ENCODE measurements around the gene DRC7.

Gene DRC7

GRCh38 chr16:57749101-57749692, 54.6 kb downstream of the DRC7 start:
- H3K4me3 ChIP-seq (ENCODE audit: control insufficient read depth, low read depth, low read length), result no peak overlapping the region
- DNase-seq (ENCODE audit: low read depth), result no peak

GRCh38 chr16:57749856-57750452, 55.3 kb downstream of the DRC7 start:
- DNase-seq (ENCODE audit: low read depth), result no peak
- no peak for TF ChIP-seq CTCF (conservative IDR thresholded peaks at IDR 0.05; ENCODE audit: control insufficient read depth, insufficient read depth, low read depth, low read length)
- H3K4me3 ChIP-seq (ENCODE audit: control insufficient read depth, low read depth, low read length), result no peak overlapping the region

More at GRCh38 chr16:57749101-57749692, 54.6 kb downstream of the DRC7 start:
- TF ChIP-seq CTCF (conservative IDR thresholded peaks at IDR 0.05; ENCODE audit: control insufficient read depth, insufficient read depth, low read depth, low read length), result no peak

- TF ChIP-seq CTCF (conservative IDR thresholded peaks at IDR 0.05; ENCODE audit: control insufficient read depth, insufficient read depth, low read depth, low read length), result no peak
- H3K4me3 ChIP-seq (ENCODE audit: control insufficient read depth, low read depth, low read length), result no peak overlapping the region
Measured at GRCh38 chr16:57750796-57751538, 56.4 kb downstream of the DRC7 start.

GRCh38 chr16:57751539-57752202, 57.1 kb downstream of the DRC7 start:
- no peak overlapping the region for H3K4me3 ChIP-seq (ENCODE audit: control insufficient read depth, low read depth, low read length)
- no peak for DNase-seq (ENCODE audit: low read depth)
- no peak for TF ChIP-seq CTCF (conservative IDR thresholded peaks at IDR 0.05; ENCODE audit: control insufficient read depth, insufficient read depth, low read depth, low read length)

More at GRCh38 chr16:57750796-57751538, 56.4 kb downstream of the DRC7 start:
- no peak for DNase-seq (ENCODE audit: low read depth)

GRCh38 chr16:57752203-57752580, 57.6 kb downstream of the DRC7 start:
- DNase-seq (ENCODE audit: low read depth), result no peak
- no peak overlapping the region for H3K4me3 ChIP-seq (ENCODE audit: control insufficient read depth, low read depth, low read length)
- TF ChIP-seq CTCF (conservative IDR thresholded peaks at IDR 0.05; ENCODE audit: control insufficient read depth, insufficient read depth, low read depth, low read length), result no peak

GRCh38 chr16:57752581-57753447, 58.2 kb downstream of the DRC7 start:
- no peak for DNase-seq (ENCODE audit: low read depth)
- TF ChIP-seq CTCF (conservative IDR thresholded peaks at IDR 0.05; ENCODE audit: control insufficient read depth, insufficient read depth, low read depth, low read length), result no peak
- no peak overlapping the region for H3K4me3 ChIP-seq (ENCODE audit: control insufficient read depth, low read depth, low read length)
